Liver (tissue), 9 donors: ENCODE data around the gene SMIM14. TPM values are rescaled to one million over a fixed set of nuclear protein-coding genes. Genes with fewer than 3 reads are reported as not detected.

Experiments
- DNase-seq: peaks from one replicate; pipeline ENCODE4 v3.0.0-alpha.2; 2017; ENCODE audit warnings: low spot score
- H3K27ac ChIP-seq, 2 donors: one replicate each; pipeline ENCODE4 v1.7.0; 2013; ENCODE audit warnings: inconsistent platforms in 2 of 2, low read length in 2 of 2, control low read depth in 1 of 2, low read depth in 1 of 2, mild to moderate bottlenecking in 1 of 2
- H3K27me3 ChIP-seq, 4 donors: one replicate each; pipeline versions ENCODE4 v1.6.1 to v1.7.0; 2013; ENCODE audit warnings: low read length in 3 of 4, inconsistent platforms in 1 of 4, mild to moderate bottlenecking in 1 of 4, moderate library complexity in 1 of 4; ENCODE audit not compliant: control insufficient read depth in 4 of 4, insufficient read depth in 4 of 4
- H3K36me3 ChIP-seq, 4 donors: one replicate each; pipeline versions ENCODE4 v1.6.1 to v1.7.0; 2013; ENCODE audit warnings: low read length in 3 of 4, mild to moderate bottlenecking in 3 of 4, low read depth in 1 of 4, moderate library complexity in 1 of 4; ENCODE audit not compliant: control insufficient read depth in 4 of 4, insufficient read depth in 3 of 4
- H3K4me1 ChIP-seq, 4 donors: one replicate each; pipeline versions ENCODE4 v1.6.1 to v1.7.0; 2013; ENCODE audit warnings: low read length in 3 of 4, mild to moderate bottlenecking in 3 of 4, moderate library complexity in 1 of 4; ENCODE audit not compliant: control insufficient read depth in 4 of 4, insufficient read depth in 4 of 4
- H3K4me3 ChIP-seq, 3 donors: one replicate each; pipeline versions ENCODE4 v1.6.1 to v1.7.0; 2013; ENCODE audit warnings: low read length in 3 of 3, control low read depth in 1 of 3, low read depth in 1 of 3, mild to moderate bottlenecking in 1 of 3
- H3K9ac ChIP-seq, 2 donors: one replicate each; pipeline ENCODE4 v1.7.0; 2013; ENCODE audit warnings: low read length in 2 of 2, mild to moderate bottlenecking in 2 of 2, moderate library complexity in 2 of 2, control low read depth in 1 of 2, low read depth in 1 of 2
- H3K9me3 ChIP-seq, 4 donors: one replicate each; pipeline versions ENCODE4 v1.6.1 to v1.7.0; 2013; ENCODE audit warnings: low read length in 3 of 4; ENCODE audit not compliant: control insufficient read depth in 4 of 4
- ATF3 ChIP-seq: IDR thresholded peaks from 2 replicates; pipeline ENCODE4 v1.6.1; 2016; ENCODE audit warnings: antibody characterized with exemption
- CTCF ChIP-seq: fragments of 150-350 bp; IDR thresholded peaks from 2 replicates; pipeline ENCODE4 v1.5.1; 2017; ENCODE audit warnings: improper control_type of control experiment, low read depth, low read length; ENCODE audit not compliant: missing input control
- EGR1 ChIP-seq, 2 donors: IDR thresholded peaks; 2 replicates each; pipeline ENCODE4 v1.6.1; 2016 to 2018; ENCODE audit warnings: antibody characterized with exemption in 2 of 2, low read depth in 2 of 2
- FOXA1 ChIP-seq: IDR thresholded peaks from 2 replicates; pipeline ENCODE4 v1.6.1; 2016; ENCODE audit warnings: antibody characterized with exemption
- FOXA2 ChIP-seq: IDR thresholded peaks from 2 replicates; pipeline ENCODE4 v1.6.1; 2016; ENCODE audit warnings: antibody characterized with exemption
- GABPA ChIP-seq, 2 donors: IDR thresholded peaks in 1 of 2; conservative IDR thresholded peaks in 1 of 2; 2 replicates each; pipeline ENCODE4 v1.6.1; 2016; ENCODE audit warnings: antibody characterized with exemption in 2 of 2, mild to moderate bottlenecking in 1 of 2, moderate library complexity in 1 of 2
- HNF4A ChIP-seq, 2 donors: conservative IDR thresholded peaks; 2 replicates each; pipeline ENCODE4 v1.6.1; 2016; ENCODE audit warnings: antibody characterized with exemption in 2 of 2, mild to moderate bottlenecking in 2 of 2
- HNF4G ChIP-seq: IDR thresholded peaks from 2 replicates; pipeline ENCODE4 v1.6.1; 2016; ENCODE audit warnings: antibody characterized with exemption
- JUND ChIP-seq, 2 donors: IDR thresholded peaks; 2 replicates each; pipeline ENCODE4 v1.6.1; 2016; ENCODE audit warnings: antibody characterized with exemption in 2 of 2
- NR2F2 ChIP-seq: IDR thresholded peaks from 2 replicates; pipeline ENCODE4 v1.6.1; 2016; ENCODE audit warnings: antibody characterized with exemption
- RAD21 ChIP-seq, 2 donors: IDR thresholded peaks; 2 replicates each; pipeline ENCODE4 v1.6.1; 2016; ENCODE audit warnings: antibody characterized with exemption in 2 of 2, mild to moderate bottlenecking in 2 of 2
- RXRA ChIP-seq, 2 donors: IDR thresholded peaks; 2 replicates each; pipeline ENCODE4 v1.6.1; 2017 to 2018; ENCODE audit warnings: antibody characterized with exemption in 2 of 2, mild to moderate bottlenecking in 1 of 2
- SP1 ChIP-seq: IDR thresholded peaks from 2 replicates; pipeline ENCODE4 v1.6.1; 2018; ENCODE audit warnings: antibody characterized with exemption, mild to moderate bottlenecking
- TAF1 ChIP-seq: conservative IDR thresholded peaks from 2 replicates; pipeline ENCODE4 v1.6.1; 2016; ENCODE audit warnings: antibody characterized with exemption, mild to moderate bottlenecking
- YY1 ChIP-seq: IDR thresholded peaks from 2 replicates; pipeline ENCODE4 v1.6.1; 2016; ENCODE audit warnings: antibody characterized with exemption, mild to moderate bottlenecking
- ZBTB33 ChIP-seq: IDR thresholded peaks from 2 replicates; pipeline ENCODE4 v1.6.1; 2016; ENCODE audit warnings: antibody characterized with exemption
- WGBS: extraction: QIAGEN DNeasy Blood & Tissue Kit; methylation state at CpG from one replicate; pipeline ENCODE4 v1.1.7; 2013; 5-methylcytosine and 5-hydroxymethylcytosine counted together
- polyA plus RNA-seq, 2 donors: library from polyadenylated mRNA; stranded (reverse) in 1 of 2; unstranded in 1 of 2; fragments of 200-250 nt in 1 of 2; fragments of >200 nt in 1 of 2; fragmentation: Nextera tagmentation in 1 of 2; extraction: Ambion mirVana in 1 of 2; gene quantifications; one replicate each; pipeline versions ENCODE4 v1.2.1 to v1.2.3, GENCODE V29; 2013 to 2015
- total RNA-seq, 2 donors: library from RNA; depleted of rRNA; stranded (reverse); fragments of >200 nt; gene quantifications; one replicate each; pipeline ENCODE4 v1.2.3, GENCODE V29; 2014
- TF ChIP-seq, protein P1 (sequence below): IDR thresholded peaks from 2 replicates; pipeline ENCODE4 v1.6.1; 2016; ENCODE audit warnings: antibody characterized with exemption
- TF ChIP-seq, protein P2 (sequence below): IDR thresholded peaks from 2 replicates; pipeline ENCODE4 v1.6.1; 2016; ENCODE audit warnings: antibody characterized with exemption, mild to moderate bottlenecking
- donor health status: healthy.
- donor health status: healthy.
- donor health status: healthy.
- donor health status: healthy.
- donor health status: healthy.

The SMIM14 gene
- total RNA-seq (100 to 1,000 TPM in 1 of 2 donors, 10 to 100 TPM in 1; 21.1 to 102 TPM), polyA plus RNA-seq (100 to 1,000 TPM in 1 of 2 donors, 10 to 100 TPM in 1; 80.9 to 311 TPM)

DNA sequence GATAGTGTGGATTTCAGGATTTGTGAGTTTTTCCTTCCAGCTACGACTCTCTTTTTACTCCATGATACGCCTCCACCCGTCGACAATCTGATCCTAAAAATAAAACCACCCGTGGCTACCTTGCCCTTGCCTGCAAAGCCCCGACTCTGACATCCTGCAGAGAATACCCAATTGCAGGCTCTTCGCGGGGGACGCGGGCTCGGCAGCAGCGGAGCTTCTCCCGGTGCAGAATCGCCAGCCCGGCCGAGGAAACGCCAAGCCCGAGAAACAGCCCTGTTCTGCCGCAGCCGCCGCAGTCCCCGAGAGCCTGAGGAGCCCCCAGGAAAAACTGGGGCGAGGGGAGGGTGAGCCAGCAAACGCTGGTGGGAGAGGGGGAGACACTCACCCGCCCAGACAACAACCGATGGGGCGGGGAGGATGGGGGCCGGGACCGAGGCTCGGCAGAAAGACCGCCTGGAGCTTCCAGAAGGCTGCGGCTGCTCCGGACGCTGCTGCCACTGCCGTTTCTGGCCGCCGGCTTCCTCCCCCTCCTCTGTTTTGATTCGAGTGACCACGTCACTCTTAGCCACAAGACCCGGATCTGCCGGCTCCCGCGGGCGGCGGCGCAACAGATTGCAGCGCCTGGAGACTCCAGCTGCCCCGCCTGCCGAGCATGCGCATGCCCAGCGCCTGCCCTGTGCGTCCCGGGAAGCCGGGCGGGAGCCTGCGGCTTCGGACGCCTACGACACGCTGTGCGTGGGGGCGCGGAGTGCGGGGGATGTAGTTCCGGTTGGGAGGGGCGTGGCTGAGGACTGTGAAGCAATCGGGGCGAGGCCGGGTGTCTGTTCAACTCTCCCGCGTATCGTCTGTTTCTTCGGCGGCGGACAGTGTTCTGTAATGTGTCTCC, at the start of gene SMIM14:
Gene SMIM14 (minus strand): TSS at position 512 of the 886 bp plus-strand sequence. CDS start 33,720 bp downstream, outside the sequence.
- Histone ChIP-seq H3K27me3 (no peaks in the 10 kb centered on the region), H3K4me1 (peaks cover 5 to 36% (median 28%) of the 10 kb centered on the region in 4 donors), H3K9ac (peak within 1 kb of the TSS; percentile 96 to 97), H3K4me3 (peak within 1 kb of the TSS; percentile 77 to 98 (median 93)), H3K36me3 (peaks cover 0 to 4% (median under 1%) of the 10 kb centered on the region in 4 donors), H3K27ac (peak within 1 kb of the TSS; percentile 95 to 97), H3K9me3 (no peaks in the 10 kb centered on the region)
- peak; percentile 88 for DNase-seq
- under 1% methylated on average over 75 of the region's 75 CpGs for WGBS
- TF ChIP-seq HNF4A (conservative IDR thresholded peaks at IDR 0.05) (no peak), YY1 (peak; percentile 60), GABPA (IDR thresholded peaks at IDR 0.05 in 1 of 2, conservative IDR thresholded peaks at IDR 0.05 in 1 of 2) (peak; percentile 30 to 88), NR2F2 (no peak), RXRA (IDR thresholded peaks at IDR 0.05) (peak; percentile 16 to 32), SP1 (peak; percentile 53), ZBTB33 (peak; percentile 13), FOXA2 (no peak), RAD21 (IDR thresholded peaks at IDR 0.05) (peak; percentile 25 to 49), EGR1 (IDR thresholded peaks at IDR 0.05; ENCODE audit: low read depth in 2 of 2) (peak; percentile 97 to 99), HNF4G (no peak), ATF3 (no peak), TAF1 (peak; percentile 87), FOXA1 (peak; percentile 56), CTCF (peak; percentile 29), JUND (IDR thresholded peaks at IDR 0.05) (no peak)
- TF ChIP-seq, protein P1, sequence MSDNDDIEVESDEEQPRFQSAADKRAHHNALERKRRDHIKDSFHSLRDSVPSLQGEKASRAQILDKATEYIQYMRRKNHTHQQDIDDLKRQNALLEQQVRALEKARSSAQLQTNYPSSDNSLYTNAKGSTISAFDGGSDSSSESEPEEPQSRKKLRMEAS = peak; percentile 38
- TF ChIP-seq, protein P2, sequence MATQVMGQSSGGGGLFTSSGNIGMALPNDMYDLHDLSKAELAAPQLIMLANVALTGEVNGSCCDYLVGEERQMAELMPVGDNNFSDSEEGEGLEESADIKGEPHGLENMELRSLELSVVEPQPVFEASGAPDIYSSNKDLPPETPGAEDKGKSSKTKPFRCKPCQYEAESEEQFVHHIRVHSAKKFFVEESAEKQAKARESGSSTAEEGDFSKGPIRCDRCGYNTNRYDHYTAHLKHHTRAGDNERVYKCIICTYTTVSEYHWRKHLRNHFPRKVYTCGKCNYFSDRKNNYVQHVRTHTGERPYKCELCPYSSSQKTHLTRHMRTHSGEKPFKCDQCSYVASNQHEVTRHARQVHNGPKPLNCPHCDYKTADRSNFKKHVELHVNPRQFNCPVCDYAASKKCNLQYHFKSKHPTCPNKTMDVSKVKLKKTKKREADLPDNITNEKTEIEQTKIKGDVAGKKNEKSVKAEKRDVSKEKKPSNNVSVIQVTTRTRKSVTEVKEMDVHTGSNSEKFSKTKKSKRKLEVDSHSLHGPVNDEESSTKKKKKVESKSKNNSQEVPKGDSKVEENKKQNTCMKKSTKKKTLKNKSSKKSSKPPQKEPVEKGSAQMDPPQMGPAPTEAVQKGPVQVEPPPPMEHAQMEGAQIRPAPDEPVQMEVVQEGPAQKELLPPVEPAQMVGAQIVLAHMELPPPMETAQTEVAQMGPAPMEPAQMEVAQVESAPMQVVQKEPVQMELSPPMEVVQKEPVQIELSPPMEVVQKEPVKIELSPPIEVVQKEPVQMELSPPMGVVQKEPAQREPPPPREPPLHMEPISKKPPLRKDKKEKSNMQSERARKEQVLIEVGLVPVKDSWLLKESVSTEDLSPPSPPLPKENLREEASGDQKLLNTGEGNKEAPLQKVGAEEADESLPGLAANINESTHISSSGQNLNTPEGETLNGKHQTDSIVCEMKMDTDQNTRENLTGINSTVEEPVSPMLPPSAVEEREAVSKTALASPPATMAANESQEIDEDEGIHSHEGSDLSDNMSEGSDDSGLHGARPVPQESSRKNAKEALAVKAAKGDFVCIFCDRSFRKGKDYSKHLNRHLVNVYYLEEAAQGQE = peak; percentile 91
